Measurements from ENCODE around the gene KHSRP. TPM values are rescaled to one million over a fixed set of nuclear protein-coding genes. Genes with fewer than 3 reads are reported as not detected.

Gene KHSRP
- total RNA-seq, 1 donor from 2014 or later = 187 TPM

DNA sequence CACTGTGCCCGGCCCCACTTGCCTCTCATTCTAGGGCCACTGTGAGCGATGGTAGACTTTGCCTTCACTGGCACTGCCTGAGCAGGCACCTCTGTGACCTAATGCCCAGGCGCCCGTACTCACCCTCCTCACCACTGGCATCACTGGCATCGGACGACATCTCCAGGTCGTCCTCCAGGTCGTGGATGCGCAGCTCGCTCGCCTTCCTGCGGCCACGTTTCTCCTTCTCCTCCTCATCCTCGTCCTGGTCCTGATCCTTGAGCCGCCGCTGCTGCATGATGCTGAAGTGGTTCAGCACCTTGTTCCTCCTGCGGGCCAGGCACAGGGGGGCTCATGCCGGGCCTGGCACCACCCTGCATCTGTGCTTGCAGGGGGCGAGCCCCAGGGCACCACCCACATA is 41.4 kb downstream of the KHSRP start:
- TF ChIP-seq, protein P1, sequence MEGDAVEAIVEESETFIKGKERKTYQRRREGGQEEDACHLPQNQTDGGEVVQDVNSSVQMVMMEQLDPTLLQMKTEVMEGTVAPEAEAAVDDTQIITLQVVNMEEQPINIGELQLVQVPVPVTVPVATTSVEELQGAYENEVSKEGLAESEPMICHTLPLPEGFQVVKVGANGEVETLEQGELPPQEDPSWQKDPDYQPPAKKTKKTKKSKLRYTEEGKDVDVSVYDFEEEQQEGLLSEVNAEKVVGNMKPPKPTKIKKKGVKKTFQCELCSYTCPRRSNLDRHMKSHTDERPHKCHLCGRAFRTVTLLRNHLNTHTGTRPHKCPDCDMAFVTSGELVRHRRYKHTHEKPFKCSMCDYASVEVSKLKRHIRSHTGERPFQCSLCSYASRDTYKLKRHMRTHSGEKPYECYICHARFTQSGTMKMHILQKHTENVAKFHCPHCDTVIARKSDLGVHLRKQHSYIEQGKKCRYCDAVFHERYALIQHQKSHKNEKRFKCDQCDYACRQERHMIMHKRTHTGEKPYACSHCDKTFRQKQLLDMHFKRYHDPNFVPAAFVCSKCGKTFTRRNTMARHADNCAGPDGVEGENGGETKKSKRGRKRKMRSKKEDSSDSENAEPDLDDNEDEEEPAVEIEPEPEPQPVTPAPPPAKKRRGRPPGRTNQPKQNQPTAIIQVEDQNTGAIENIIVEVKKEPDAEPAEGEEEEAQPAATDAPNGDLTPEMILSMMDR (IDR thresholded peaks at IDR 0.05) = no peak
- no peak for DNase-seq (ENCODE audit: low spot score)
- Mint-ChIP-seq H3K27ac (ENCODE audit: unreplicated experiment) (no peak overlapping the region), H3K27me3 (ENCODE audit: low read depth) (no peaks in the 10 kb centered on the region), H3K9me3 (ENCODE audit: low read depth) (peaks cover 3% of the 10 kb centered on the region), H3K4me1 (ENCODE audit: low read depth) (peaks cover 6% of the 10 kb centered on the region), H3K4me3 (ENCODE audit: unreplicated experiment) (no peak overlapping the region), H3K36me3 (ENCODE audit: low read depth) (peaks cover 40% of the 10 kb centered on the region)

DNA sequence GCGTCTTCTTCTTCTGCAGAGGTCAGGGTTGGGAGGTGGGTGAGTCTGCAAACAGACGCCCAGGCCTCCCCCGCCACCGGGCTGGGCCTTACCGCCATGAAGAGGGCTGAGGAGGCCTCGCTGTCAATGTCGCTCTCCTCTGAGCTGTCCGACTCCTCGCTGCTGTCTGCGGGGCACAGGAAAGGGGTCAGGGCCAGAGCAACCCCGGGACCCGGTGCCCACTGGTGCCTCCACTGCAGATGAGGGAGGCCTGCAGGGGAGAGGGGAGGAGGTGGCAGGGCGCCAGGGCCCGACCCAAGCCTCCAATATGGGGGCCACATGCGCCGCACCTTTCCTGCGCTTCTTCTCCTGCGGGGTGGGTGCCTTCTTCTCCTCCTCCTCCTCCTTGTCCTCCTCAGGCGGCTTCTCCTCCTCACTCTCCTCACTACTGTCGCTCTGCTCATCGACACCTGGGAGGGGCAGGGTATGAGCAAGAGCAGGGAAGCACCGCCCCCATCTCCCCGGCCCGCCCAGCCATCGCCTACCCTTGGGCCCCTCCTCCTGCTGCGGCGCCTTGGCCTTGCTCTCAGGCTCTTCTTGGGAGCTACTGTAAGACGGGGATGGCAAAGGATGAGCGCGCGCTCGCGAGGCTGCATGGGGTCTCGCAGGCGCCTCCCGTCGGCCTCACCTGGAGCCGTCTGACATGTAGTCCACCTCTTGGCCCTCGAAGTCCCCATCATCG is 43.4 kb downstream of the KHSRP start:
- H3K27ac Mint-ChIP-seq (ENCODE audit: unreplicated experiment) = no peak overlapping the region
- H3K4me3 Mint-ChIP-seq (ENCODE audit: unreplicated experiment) = no peak overlapping the region
- TF ChIP-seq, protein P1 (IDR thresholded peaks at IDR 0.05) = no peak
- H3K27me3 Mint-ChIP-seq (ENCODE audit: low read depth) = no peaks in the 10 kb centered on the region
- H3K36me3 Mint-ChIP-seq (ENCODE audit: low read depth) = peaks cover 32% of the 10 kb centered on the region
- DNase-seq (ENCODE audit: low spot score) = no peak
- H3K9me3 Mint-ChIP-seq (ENCODE audit: low read depth) = peaks cover 3% of the 10 kb centered on the region
- H3K4me1 Mint-ChIP-seq (ENCODE audit: low read depth) = peaks cover 21% of the 10 kb centered on the region

DNA sequence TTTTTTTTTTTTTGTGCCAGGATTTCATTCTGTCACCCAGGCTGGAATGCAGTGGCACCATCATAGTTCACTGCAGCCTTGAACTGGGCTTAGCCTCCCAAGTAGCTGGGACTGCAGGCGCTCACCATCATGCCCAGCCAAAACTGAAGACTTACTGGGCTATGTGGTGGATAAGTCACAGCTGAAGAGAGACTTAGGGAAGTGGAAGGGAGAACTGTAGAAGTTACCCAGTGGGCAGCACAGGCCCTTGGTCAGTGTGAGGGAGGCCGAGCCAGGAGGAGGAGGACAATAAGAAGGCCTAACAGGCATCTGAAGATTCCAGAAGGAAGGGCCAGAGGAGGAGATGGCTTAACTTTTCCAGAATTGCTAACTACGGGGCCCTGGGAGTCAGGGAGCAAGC is 44.9 kb downstream of the KHSRP start:
- no peak for DNase-seq (ENCODE audit: low spot score)
- peaks cover 26% of the 10 kb centered on the region for H3K4me1 Mint-ChIP-seq (ENCODE audit: low read depth)
- no peaks in the 10 kb centered on the region for H3K27me3 Mint-ChIP-seq (ENCODE audit: low read depth)
- H3K4me3 Mint-ChIP-seq (ENCODE audit: unreplicated experiment) = no peak overlapping the region
- H3K36me3 Mint-ChIP-seq (ENCODE audit: low read depth) = peaks cover 29% of the 10 kb centered on the region
- H3K27ac Mint-ChIP-seq (ENCODE audit: unreplicated experiment) = peak overlapping the region; percentile 12
- H3K9me3 Mint-ChIP-seq (ENCODE audit: low read depth) = peaks cover 3% of the 10 kb centered on the region
- TF ChIP-seq, protein P1 (IDR thresholded peaks at IDR 0.05) = no peak

DNA sequence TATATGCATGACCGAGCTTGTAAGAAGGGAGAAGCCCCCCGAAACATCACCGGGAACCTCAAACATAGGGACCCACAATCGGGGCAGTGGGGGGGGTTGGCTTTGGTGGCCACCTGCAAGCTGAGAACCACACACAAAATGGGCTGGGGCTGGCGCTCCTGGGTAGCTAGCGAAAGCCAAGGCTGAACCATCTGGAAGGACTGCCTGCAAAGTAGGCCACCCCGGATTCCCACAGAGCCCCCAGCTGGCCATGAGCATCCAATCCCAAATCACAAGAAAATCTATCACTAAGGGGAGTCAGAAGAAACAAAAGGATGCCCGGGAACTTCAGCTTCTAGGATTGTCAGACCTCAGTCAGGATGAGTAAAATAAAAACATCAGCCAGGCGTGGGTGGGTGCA is 46.1 kb downstream of the KHSRP start:
- TF ChIP-seq, protein P1 (IDR thresholded peaks at IDR 0.05) = no peak
- H3K4me1 Mint-ChIP-seq (ENCODE audit: low read depth) = peaks cover 36% of the 10 kb centered on the region
- no peak overlapping the region for H3K4me3 Mint-ChIP-seq (ENCODE audit: unreplicated experiment)
- DNase-seq (ENCODE audit: low spot score) = no peak
- peaks cover 3% of the 10 kb centered on the region for H3K9me3 Mint-ChIP-seq (ENCODE audit: low read depth)
- no peaks in the 10 kb centered on the region for H3K27me3 Mint-ChIP-seq (ENCODE audit: low read depth)
- H3K27ac Mint-ChIP-seq (ENCODE audit: unreplicated experiment) = peak overlapping the region; percentile 82
- H3K36me3 Mint-ChIP-seq (ENCODE audit: low read depth) = peaks cover 27% of the 10 kb centered on the region

DNA sequence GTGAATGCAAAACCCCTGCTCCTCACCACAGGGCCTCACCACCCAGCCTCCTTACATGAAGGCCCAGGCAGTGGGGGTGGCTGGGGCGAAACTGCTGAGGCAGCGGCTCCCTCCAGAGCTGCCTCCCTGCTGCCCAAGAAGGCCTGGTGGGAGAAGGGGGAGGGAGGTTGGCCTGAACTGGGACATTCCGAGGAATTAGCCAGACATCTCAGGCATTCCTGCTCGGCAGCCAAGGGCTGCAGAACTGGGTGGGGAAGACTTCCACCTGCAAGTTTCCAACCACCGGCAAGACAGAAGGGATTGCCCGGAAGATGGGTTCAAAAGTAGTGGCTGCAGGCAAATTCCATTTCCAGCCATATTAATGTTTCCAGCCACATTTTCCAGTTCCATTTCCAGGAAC is 46.6 kb downstream of the KHSRP start:
- Mint-ChIP-seq H3K4me1 (ENCODE audit: low read depth) (peaks cover 37% of the 10 kb centered on the region), H3K9me3 (ENCODE audit: low read depth) (peaks cover 3% of the 10 kb centered on the region), H3K4me3 (ENCODE audit: unreplicated experiment) (no peak overlapping the region), H3K36me3 (ENCODE audit: low read depth) (peaks cover 23% of the 10 kb centered on the region), H3K27me3 (ENCODE audit: low read depth) (no peaks in the 10 kb centered on the region), H3K27ac (ENCODE audit: unreplicated experiment) (peak overlapping the region; percentile 82)
- no peak for DNase-seq (ENCODE audit: low spot score)
- TF ChIP-seq, protein P1 (IDR thresholded peaks at IDR 0.05) = no peak
